Measurements from ENCODE around the gene GBGT1.
A peak's percentile ranks its signal among the peaks of the same experiment; 100 is the strongest.

The GBGT1 gene

GRCh38 chr9:133162861-133163503 lies 732 bp downstream of the GBGT1 start:
- DNase-seq (ENCODE audit: low read depth, low spot score) = no peak

GRCh38 chr9:133161547-133161950 lies 2.2 kb downstream of the GBGT1 start:
- no peak for DNase-seq (ENCODE audit: low read depth, low spot score)

- DNase-seq (ENCODE audit: low read depth, low spot score) = no peak
These were observed 2.8 kb downstream of the GBGT1 start for GRCh38 chr9:133160742-133161546.

GRCh38 chr9:133158695-133159094 lies 5.0 kb downstream of the GBGT1 start:
- no peak for DNase-seq (ENCODE audit: low read depth, low spot score)

- no peak for DNase-seq (ENCODE audit: low read depth, low spot score)
These were observed 8.6 kb downstream of the GBGT1 start for GRCh38 chr9:133155156-133155555.

GRCh38 chr9:133154097-133154989 lies 9.4 kb downstream of the GBGT1 start:
- DNase-seq (ENCODE audit: low read depth, low spot score) = no peak

- DNase-seq (ENCODE audit: low read depth, low spot score) = no peak
These were observed 10.3 kb downstream of the GBGT1 start for GRCh38 chr9:133153227-133154096.

- DNase-seq (ENCODE audit: low read depth, low spot score) = no peak
These were observed 11.9 kb downstream of the GBGT1 start for GRCh38 chr9:133151601-133152525.

GRCh38 chr9:133151041-133151440 lies 12.7 kb downstream of the GBGT1 start:
- no peak for DNase-seq (ENCODE audit: low read depth, low spot score)

- peak; percentile 60 for DNase-seq (ENCODE audit: low read depth, low spot score)
These were observed 14.3 kb downstream of the GBGT1 start for GRCh38 chr9:133149130-133150015.

- no peak for DNase-seq (ENCODE audit: low read depth, low spot score)
These were observed 15.2 kb downstream of the GBGT1 start for GRCh38 chr9:133148199-133149129.

- peak; percentile 66 for DNase-seq (ENCODE audit: low read depth, low spot score)
These were observed 16.1 kb downstream of the GBGT1 start for GRCh38 chr9:133147412-133148198.

GRCh38 chr9:133146746-133147411 lies 16.8 kb downstream of the GBGT1 start:
- DNase-seq (ENCODE audit: low read depth, low spot score) = no peak

GRCh38 chr9:133144904-133145851 lies 18.5 kb downstream of the GBGT1 start:
- DNase-seq (ENCODE audit: low read depth, low spot score) = no peak

- peak; percentile 83 for DNase-seq (ENCODE audit: low read depth, low spot score)
These were observed 19.4 kb downstream of the GBGT1 start for GRCh38 chr9:133144142-133144903.
